ENCODE measurements around the gene NLGN1.

GRCh38 chr3:173780067-173780466 is 382.5 kb downstream of the NLGN1 start:
- no peak for TF ChIP-seq POLR2AphosphoS5 (IDR thresholded peaks at IDR 0.05; ENCODE audit: low read depth, low read length)
- TF ChIP-seq CTCF (IDR thresholded peaks at IDR 0.05) = no peak
- no peak for TF ChIP-seq TCF7L2 (IDR thresholded peaks at IDR 0.05; ENCODE audit: low read depth, low read length)

Measured in Panc1 (cell line).